PC-9 (cell line): ENCODE data around the gene TEC. TPM values are rescaled to one million over a fixed set of nuclear protein-coding genes. Genes with fewer than 3 reads are reported as not detected.
A peak's percentile ranks its signal among the peaks of the same experiment; 100 is the strongest.

Experiments used
- BruUV-seq: library from RNA; stranded (reverse); fragments of 400-500 nt; replicated peaks from 2 replicates; lab custom pipeline; 2021; lab: Mats Ljungman, UMichigan
- CTCF ChIA-PET: fragments of 300-600 bp; sonication (Branson Sonifier 250); formaldehyde crosslinking; loops from one replicate; lab custom pipeline; 2022; ENCODE audit warnings: antibody characterized with exemption; lab: Charles Lee
- POLR2A ChIA-PET: fragments of 300-600 bp; sonication (Branson Sonifier 250); formaldehyde crosslinking; loops from one replicate; lab custom pipeline; 2022; ENCODE audit warnings: antibody characterized with exemption; ENCODE audit not compliant: unreplicated experiment; lab: Charles Lee
- DNase-seq, 2 experiments: peaks; one replicate each; pipeline versions ENCODE4 v3.0.0 to v3.0.0-alpha.2; 2015 to 2022; ENCODE audit warnings: mixed read lengths in 1 of 2
- H2AFZ ChIP-seq: fragments of 200-600 bp; sonication (generic); 2 replicates; pipeline ENCODE4 v1.8.1; 2017; ENCODE audit warnings: antibody characterized with exemption
- H3F3A ChIP-seq: fragments of 200-600 bp; sonication (generic); 2 replicates; pipeline ENCODE4 v1.8.1; 2017; ENCODE audit warnings: antibody characterized with exemption, mild to moderate bottlenecking, low read depth; ENCODE audit not compliant: insufficient read depth
- H3K27ac ChIP-seq: fragments of 200-600 bp; sonication (generic); 2 replicates; pipeline ENCODE4 v1.6.1; 2016; ENCODE audit warnings: mixed run types
- H3K27me3 ChIP-seq: fragments of 200-600 bp; sonication (generic); 2 replicates; pipeline ENCODE4 v1.6.1; 2016; ENCODE audit warnings: low read depth, mixed run types; ENCODE audit not compliant: insufficient read depth
- H3K36me3 ChIP-seq: fragments of 200-600 bp; sonication (generic); 2 replicates; pipeline ENCODE4 v1.6.1; 2016; ENCODE audit warnings: low read depth, mixed run types
- H3K4me1 ChIP-seq: fragments of 200-600 bp; sonication (generic); replicated peaks from 2 replicates; pipeline ENCODE4 v1.6.1; 2016; ENCODE audit warnings: mixed run types; ENCODE audit not compliant: insufficient read depth
- H3K4me2 ChIP-seq: fragments of 200-600 bp; sonication (generic); 2 replicates; pipeline ENCODE4 v1.6.1; 2017; ENCODE audit warnings: mixed run types
- H3K4me3 ChIP-seq: fragments of 200-600 bp; sonication (generic); 2 replicates; pipeline ENCODE4 v1.6.1; 2016; ENCODE audit warnings: mixed run types
- H3K79me2 ChIP-seq: fragments of 200-600 bp; sonication (generic); 2 replicates; pipeline ENCODE4 v1.6.1; 2017; ENCODE audit warnings: low read depth, mixed run types
- H3K9me2 ChIP-seq: fragments of 200-600 bp; sonication (generic); 2 replicates; pipeline ENCODE4 v1.8.1; 2017; ENCODE audit warnings: mild to moderate bottlenecking; ENCODE audit not compliant: insufficient read depth
- H3K9me3 ChIP-seq: fragments of 200-600 bp; sonication (generic); 2 replicates; pipeline ENCODE4 v1.8.1; 2016; ENCODE audit warnings: low read depth; ENCODE audit not compliant: insufficient read depth
- H4K20me1 ChIP-seq: fragments of 200-600 bp; sonication (generic); 2 replicates; pipeline ENCODE4 v1.8.1; 2017; ENCODE audit not compliant: insufficient read depth
- EZH2 ChIP-seq: fragments of 200-600 bp; sonication (generic); IDR thresholded peaks from 2 replicates; pipeline ENCODE4 v1.8.0; 2017; ENCODE audit warnings: antibody characterized with exemption, low read depth
- intact Hi-C: fragments of 100-400 bp; cut with micrococcal nuclease; formaldehyde crosslinking; loops from one replicate; pipeline ENCODE4 v1.10.0; 2022; ENCODE audit not compliant: unreplicated experiment
- total RNA-seq: library from RNA; stranded (reverse); gene quantifications from 2 replicates; pipeline ENCODE4 v1.2.3, GENCODE V29; 2021
- TF ChIP-seq, protein P1 (sequence below): fragments of 200-600 bp; sonication (generic); conservative IDR thresholded peaks from 2 replicates; pipeline ENCODE4 v1.6.1; 2017; ENCODE audit warnings: mixed run types, antibody characterized with exemption, mild to moderate bottlenecking, moderate library complexity

Gene TEC
- total RNA-seq, 1 experiment from 2014 or later, result 6.2 TPM

- Histone ChIP-seq H2AFZ (no peak overlapping the region), H3K4me1 (peaks cover 16% of the 10 kb centered on the region), H3K9me3 (no peaks in the 10 kb centered on the region), H3K27me3 (no peaks in the 10 kb centered on the region), H3K4me2 (no peak overlapping the region), H3K27ac (no peak overlapping the region), H3K9me2 (no peaks in the 10 kb centered on the region), H4K20me1 (no peaks in the 10 kb centered on the region), H3K79me2 (no peaks in the 10 kb centered on the region), H3K4me3 (no peak overlapping the region), H3K36me3 (no peaks in the 10 kb centered on the region), H3F3A (0 out of 2 replicates have a peak, but pooled peaks cover 4% of the 10 kb centered on the region)
- ChIA-PET POLR2A (no interaction called here), CTCF (no interaction called here)
- intact Hi-C loops, result no loop called here
- TSS peak; percentile 17 for BruUV-seq
- TF ChIP-seq, protein P1, sequence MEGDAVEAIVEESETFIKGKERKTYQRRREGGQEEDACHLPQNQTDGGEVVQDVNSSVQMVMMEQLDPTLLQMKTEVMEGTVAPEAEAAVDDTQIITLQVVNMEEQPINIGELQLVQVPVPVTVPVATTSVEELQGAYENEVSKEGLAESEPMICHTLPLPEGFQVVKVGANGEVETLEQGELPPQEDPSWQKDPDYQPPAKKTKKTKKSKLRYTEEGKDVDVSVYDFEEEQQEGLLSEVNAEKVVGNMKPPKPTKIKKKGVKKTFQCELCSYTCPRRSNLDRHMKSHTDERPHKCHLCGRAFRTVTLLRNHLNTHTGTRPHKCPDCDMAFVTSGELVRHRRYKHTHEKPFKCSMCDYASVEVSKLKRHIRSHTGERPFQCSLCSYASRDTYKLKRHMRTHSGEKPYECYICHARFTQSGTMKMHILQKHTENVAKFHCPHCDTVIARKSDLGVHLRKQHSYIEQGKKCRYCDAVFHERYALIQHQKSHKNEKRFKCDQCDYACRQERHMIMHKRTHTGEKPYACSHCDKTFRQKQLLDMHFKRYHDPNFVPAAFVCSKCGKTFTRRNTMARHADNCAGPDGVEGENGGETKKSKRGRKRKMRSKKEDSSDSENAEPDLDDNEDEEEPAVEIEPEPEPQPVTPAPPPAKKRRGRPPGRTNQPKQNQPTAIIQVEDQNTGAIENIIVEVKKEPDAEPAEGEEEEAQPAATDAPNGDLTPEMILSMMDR, result no peak
- TF ChIP-seq EZH2, result no peak
- no peak for DNase-seq
Measured at GRCh38 chr4:48225368-48226141, 44.1 kb downstream of the TEC start.

DNA sequence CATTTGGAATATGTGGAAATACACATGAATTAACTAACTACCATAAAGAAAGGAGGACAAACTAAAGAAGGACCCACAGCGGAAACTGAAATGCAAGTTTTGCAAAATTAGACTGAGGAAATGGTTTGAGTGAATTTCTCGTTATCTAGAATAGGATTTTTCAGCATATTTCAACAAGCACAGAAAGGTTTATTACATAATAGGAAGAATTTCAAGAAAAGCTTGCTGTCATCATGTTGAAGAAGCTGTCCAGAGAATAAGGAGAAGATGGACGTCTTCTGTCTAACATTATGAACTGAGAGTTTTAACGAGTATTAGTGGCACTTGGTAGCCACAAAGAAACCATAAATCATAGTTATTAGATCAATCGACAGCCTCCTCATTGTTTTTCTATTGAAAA is 45.0 kb downstream of the TEC start:
- Histone ChIP-seq H3F3A (0 out of 2 replicates have a peak, but pooled peaks cover 4% of the 10 kb centered on the region), H3K4me2 (peak overlapping the region; percentile 33; the same call in 1 of the 2 replicates), H4K20me1 (no peaks in the 10 kb centered on the region), H3K27me3 (no peaks in the 10 kb centered on the region), H3K36me3 (no peaks in the 10 kb centered on the region), H3K4me3 (no peak overlapping the region), H2AFZ (no peak overlapping the region), H3K79me2 (no peaks in the 10 kb centered on the region), H3K27ac (peak overlapping the region; percentile 48), H3K9me2 (no peaks in the 10 kb centered on the region), H3K4me1 (peaks cover 16% of the 10 kb centered on the region), H3K9me3 (no peaks in the 10 kb centered on the region)
- ChIA-PET POLR2A (interaction anchor here (0.6 kb wide), 2 partner anchors 88 to 370 kb away, joined by 3 to 7 read pairs; no protein-coding TSS in a partner anchor), CTCF (interaction anchor here (0.5 kb wide), 1 partner anchor 69 kb away, joined by 4 read pairs; no protein-coding TSS in a partner anchor)
- no peak for DNase-seq
- no TSS peak for BruUV-seq
- intact Hi-C loops, result no loop called here
- TF ChIP-seq, protein P1, result no peak

- no peaks in the 10 kb centered on the region for H3K27me3 ChIP-seq
- no TSS peak for BruUV-seq
- H4K20me1 ChIP-seq, result no peaks in the 10 kb centered on the region
- DNase-seq, result peak; percentile 17 to 73
- H3K4me3 ChIP-seq, result no peak overlapping the region
- no peaks in the 10 kb centered on the region for H3F3A ChIP-seq
- peaks cover 16% of the 10 kb centered on the region for H3K4me1 ChIP-seq
- H3K79me2 ChIP-seq, result no peaks in the 10 kb centered on the region
- H3K9me2 ChIP-seq, result no peaks in the 10 kb centered on the region
- H2AFZ ChIP-seq, result no peak overlapping the region
- H3K27ac ChIP-seq, result peak overlapping the region; percentile 48
- peak overlapping the region; percentile 33 for H3K4me2 ChIP-seq
- H3K9me3 ChIP-seq, result no peaks in the 10 kb centered on the region
- intact Hi-C loops, result no loop called here
- POLR2A ChIA-PET, result interaction anchor here (0.6 kb wide), 2 partner anchors 87 to 371 kb away, joined by 3 to 7 read pairs; no protein-coding TSS in a partner anchor
- TF ChIP-seq, protein P1, result no peak
- no peak for TF ChIP-seq EZH2
- H3K36me3 ChIP-seq, result no peaks in the 10 kb centered on the region
- CTCF ChIA-PET, result interaction anchor here (0.5 kb wide), 1 partner anchor 70 kb away, joined by 4 read pairs; no protein-coding TSS in a partner anchor
Measured at GRCh38 chr4:48223633-48224295, 45.9 kb downstream of the TEC start.
